ENCODE results near the gene HRH4.

HRH4 gene

GRCh38 chr18:24462838-24463775 lies 2.7 kb downstream of the HRH4 start:
- no peaks in the 10 kb centered on the region for H3K27me3 ChIP-seq (ENCODE audit: control insufficient read depth in 3 of 3, insufficient read depth in 3 of 3, low read depth in 1 of 3, low read length in 3 of 3)
- H3K18ac ChIP-seq (ENCODE audit: low read length): no peak overlapping the region
- H3K79me1 ChIP-seq (ENCODE audit: low read depth, low read length): no peaks in the 10 kb centered on the region
- no peak overlapping the region for H3K14ac ChIP-seq (ENCODE audit: low read length)
- no peak overlapping the region for H2BK12ac ChIP-seq (ENCODE audit: low read length)
- no peak overlapping the region for H3K4me2 ChIP-seq (ENCODE audit: insufficient read depth, low read length, poor library complexity, severe bottlenecking)
- no peak overlapping the region for H3K23ac ChIP-seq (ENCODE audit: low read depth, low read length, poor library complexity)
- WGBS, 2 donors (ENCODE audit: extremely low coverage in 2 of 2, insufficient read length in 2 of 2, insufficient replicate concordance in 1 of 2): no CpG with 5 or more reads among the region's 5 CpGs
- H2BK15ac ChIP-seq (ENCODE audit: low read length): no peak overlapping the region
- H3K27ac ChIP-seq (replicated peaks; ENCODE audit: low read length): no peak overlapping the region
- no peaks in the 10 kb centered on the region for H3K36me3 ChIP-seq (replicated peaks in 1 of 2; ENCODE audit: control insufficient read depth in 2 of 2, insufficient read depth in 2 of 2, low read length in 2 of 2)
- H2AK5ac ChIP-seq (ENCODE audit: low read depth, low read length): no peak overlapping the region
- no peak overlapping the region for H4K91ac ChIP-seq (ENCODE audit: low read depth, low read length, poor library complexity)
- no peak overlapping the region for H2BK120ac ChIP-seq (ENCODE audit: low read depth, low read length)
- H3K9me3 ChIP-seq (replicated peaks in 1 of 2; ENCODE audit: control insufficient read depth in 2 of 2, insufficient read depth in 1 of 2, low read depth in 1 of 2, low read length in 2 of 2): peaks cover 0 to 7% of the 10 kb centered on the region in 2 donors
- no peak overlapping the region for H2BK5ac ChIP-seq (ENCODE audit: low read length)
- peak overlapping the region; percentile 88 for H2AFZ ChIP-seq (ENCODE audit: low read length)
- no peak for DNase-seq (ENCODE audit: low spot score)
- H3K4me3 ChIP-seq (ENCODE audit: low read length in 2 of 2): no peak overlapping the region
- H4K8ac ChIP-seq (ENCODE audit: low read depth, low read length): no peak overlapping the region
- H3K9ac ChIP-seq (ENCODE audit: low read depth, low read length, poor library complexity): no peak overlapping the region
- peaks cover 3 to 10% of the 10 kb centered on the region in 2 donors for H3K4me1 ChIP-seq (ENCODE audit: control insufficient read depth in 2 of 2, insufficient read depth in 1 of 2, low read depth in 1 of 2, low read length in 2 of 2)
- no peak overlapping the region for H3K4ac ChIP-seq (ENCODE audit: low read length)

- Histone ChIP-seq H3K4me1 (ENCODE audit: control insufficient read depth in 2 of 2, insufficient read depth in 1 of 2, low read depth in 1 of 2, low read length in 2 of 2) (peaks cover 5 to 10% of the 10 kb centered on the region in 2 donors), H3K9ac (ENCODE audit: low read depth, low read length, poor library complexity) (no peak overlapping the region), H3K4me3 (ENCODE audit: low read length in 2 of 2) (no peak overlapping the region), H3K4ac (ENCODE audit: low read length) (no peak overlapping the region), H3K4me2 (ENCODE audit: insufficient read depth, low read length, poor library complexity, severe bottlenecking) (no peak overlapping the region), H2BK5ac (ENCODE audit: low read length) (no peak overlapping the region), H3K27me3 (ENCODE audit: control insufficient read depth in 3 of 3, insufficient read depth in 3 of 3, low read depth in 1 of 3, low read length in 3 of 3) (no peaks in the 10 kb centered on the region), H2BK15ac (ENCODE audit: low read length) (no peak overlapping the region), H4K8ac (ENCODE audit: low read depth, low read length) (no peak overlapping the region), H3K18ac (ENCODE audit: low read length) (no peak overlapping the region), H3K27ac (replicated peaks; ENCODE audit: low read length) (no peak overlapping the region), H2AFZ (ENCODE audit: low read length) (no peak overlapping the region), H2BK12ac (ENCODE audit: low read length) (no peak overlapping the region), H3K14ac (ENCODE audit: low read length) (no peak overlapping the region), H3K9me3 (replicated peaks in 1 of 2; ENCODE audit: control insufficient read depth in 2 of 2, insufficient read depth in 1 of 2, low read depth in 1 of 2, low read length in 2 of 2) (no peaks in the 10 kb centered on the region), H3K36me3 (replicated peaks in 1 of 2; ENCODE audit: control insufficient read depth in 2 of 2, insufficient read depth in 2 of 2, low read length in 2 of 2) (no peaks in the 10 kb centered on the region), H3K23ac (ENCODE audit: low read depth, low read length, poor library complexity) (no peak overlapping the region), H3K79me1 (ENCODE audit: low read depth, low read length) (no peaks in the 10 kb centered on the region), H2BK120ac (ENCODE audit: low read depth, low read length) (no peak overlapping the region), H4K91ac (ENCODE audit: low read depth, low read length, poor library complexity) (no peak overlapping the region), H2AK5ac (ENCODE audit: low read depth, low read length) (no peak overlapping the region)
- no CpG with 5 or more reads among the region's 7 CpGs for WGBS, 2 donors (ENCODE audit: extremely low coverage in 2 of 2, insufficient read length in 2 of 2, insufficient replicate concordance in 1 of 2)
- no peak for DNase-seq (ENCODE audit: low spot score)
Measured at GRCh38 chr18:24465486-24465885, 5.0 kb downstream of the HRH4 start.

GRCh38 chr18:24466771-24467170 lies 6.3 kb downstream of the HRH4 start:
- H3K9ac ChIP-seq (ENCODE audit: low read depth, low read length, poor library complexity): no peak overlapping the region
- no peaks in the 10 kb centered on the region for H3K27me3 ChIP-seq (ENCODE audit: control insufficient read depth in 3 of 3, insufficient read depth in 3 of 3, low read depth in 1 of 3, low read length in 3 of 3)
- WGBS, 2 donors (ENCODE audit: extremely low coverage in 2 of 2, insufficient read length in 2 of 2, insufficient replicate concordance in 1 of 2): no CpG with 5 or more reads among the region's 2 CpGs
- H2BK15ac ChIP-seq (ENCODE audit: low read length): no peak overlapping the region
- no peak overlapping the region for H2BK5ac ChIP-seq (ENCODE audit: low read length)
- no peak overlapping the region for H3K27ac ChIP-seq (replicated peaks; ENCODE audit: low read length)
- H2AFZ ChIP-seq (ENCODE audit: low read length): no peak overlapping the region
- H4K8ac ChIP-seq (ENCODE audit: low read depth, low read length): no peak overlapping the region
- H3K23ac ChIP-seq (ENCODE audit: low read depth, low read length, poor library complexity): no peak overlapping the region
- H3K14ac ChIP-seq (ENCODE audit: low read length): no peak overlapping the region
- no peaks in the 10 kb centered on the region for H3K79me1 ChIP-seq (ENCODE audit: low read depth, low read length)
- no peak overlapping the region for H4K91ac ChIP-seq (ENCODE audit: low read depth, low read length, poor library complexity)
- H2BK120ac ChIP-seq (ENCODE audit: low read depth, low read length): no peak overlapping the region
- no peak overlapping the region for H3K4ac ChIP-seq (ENCODE audit: low read length)
- DNase-seq (ENCODE audit: low spot score): no peak
- no peak overlapping the region for H3K18ac ChIP-seq (ENCODE audit: low read length)
- H3K36me3 ChIP-seq (replicated peaks in 1 of 2; ENCODE audit: control insufficient read depth in 2 of 2, insufficient read depth in 2 of 2, low read length in 2 of 2): no peaks in the 10 kb centered on the region
- H2AK5ac ChIP-seq (ENCODE audit: low read depth, low read length): no peak overlapping the region
- no peak overlapping the region for H3K4me2 ChIP-seq (ENCODE audit: insufficient read depth, low read length, poor library complexity, severe bottlenecking)
- no peaks in the 10 kb centered on the region for H3K9me3 ChIP-seq (replicated peaks in 1 of 2; ENCODE audit: control insufficient read depth in 2 of 2, insufficient read depth in 1 of 2, low read depth in 1 of 2, low read length in 2 of 2)
- H3K4me3 ChIP-seq (ENCODE audit: low read length in 2 of 2): no peak overlapping the region
- peaks cover 5 to 10% of the 10 kb centered on the region in 2 donors for H3K4me1 ChIP-seq (ENCODE audit: control insufficient read depth in 2 of 2, insufficient read depth in 1 of 2, low read depth in 1 of 2, low read length in 2 of 2)
- H2BK12ac ChIP-seq (ENCODE audit: low read length): no peak overlapping the region

- H3K4me3 ChIP-seq (ENCODE audit: low read length in 2 of 2): no peak overlapping the region
- no peak overlapping the region for H4K91ac ChIP-seq (ENCODE audit: low read depth, low read length, poor library complexity)
- no peak overlapping the region for H2BK12ac ChIP-seq (ENCODE audit: low read length)
- DNase-seq (ENCODE audit: low spot score): no peak
- H3K79me1 ChIP-seq (ENCODE audit: low read depth, low read length): no peaks in the 10 kb centered on the region
- H3K27me3 ChIP-seq (ENCODE audit: control insufficient read depth in 3 of 3, insufficient read depth in 3 of 3, low read depth in 1 of 3, low read length in 3 of 3): no peaks in the 10 kb centered on the region
- no peak overlapping the region for H3K9ac ChIP-seq (ENCODE audit: low read depth, low read length, poor library complexity)
- no CpG with 5 or more reads among the region's 3 CpGs for WGBS, 2 donors (ENCODE audit: extremely low coverage in 2 of 2, insufficient read length in 2 of 2, insufficient replicate concordance in 1 of 2)
- no peak overlapping the region for H3K4me2 ChIP-seq (ENCODE audit: insufficient read depth, low read length, poor library complexity, severe bottlenecking)
- no peak overlapping the region for H4K8ac ChIP-seq (ENCODE audit: low read depth, low read length)
- no peak overlapping the region for H2BK120ac ChIP-seq (ENCODE audit: low read depth, low read length)
- H3K9me3 ChIP-seq (replicated peaks in 1 of 2; ENCODE audit: control insufficient read depth in 2 of 2, insufficient read depth in 1 of 2, low read depth in 1 of 2, low read length in 2 of 2): no peaks in the 10 kb centered on the region
- H3K23ac ChIP-seq (ENCODE audit: low read depth, low read length, poor library complexity): no peak overlapping the region
- no peak overlapping the region for H2BK15ac ChIP-seq (ENCODE audit: low read length)
- H3K4ac ChIP-seq (ENCODE audit: low read length): no peak overlapping the region
- H3K36me3 ChIP-seq (replicated peaks in 1 of 2; ENCODE audit: control insufficient read depth in 2 of 2, insufficient read depth in 2 of 2, low read length in 2 of 2): no peaks in the 10 kb centered on the region
- no peak overlapping the region for H3K14ac ChIP-seq (ENCODE audit: low read length)
- no peak overlapping the region for H2BK5ac ChIP-seq (ENCODE audit: low read length)
- no peak overlapping the region for H3K27ac ChIP-seq (replicated peaks; ENCODE audit: low read length)
- H3K4me1 ChIP-seq (ENCODE audit: control insufficient read depth in 2 of 2, insufficient read depth in 1 of 2, low read depth in 1 of 2, low read length in 2 of 2): peaks cover 0 to 1% of the 10 kb centered on the region in 2 donors
- no peak overlapping the region for H3K18ac ChIP-seq (ENCODE audit: low read length)
- H2AK5ac ChIP-seq (ENCODE audit: low read depth, low read length): no peak overlapping the region
- peak overlapping the region; percentile 44 for H2AFZ ChIP-seq (ENCODE audit: low read length)
Measured at GRCh38 chr18:24470022-24470618, 9.7 kb downstream of the HRH4 start.

All from neuronal stem cell (in vitro differentiated cells).